ENCODE measurements around the gene SERINC2. TPM values are rescaled to one million over a fixed set of nuclear protein-coding genes. Genes with fewer than 3 reads are reported as not detected.

The SERINC2 gene
- total RNA-seq, result 1 to 10 TPM in 1 of 2 donors, under 1 TPM in 1; 0.70 to 3.8 TPM

DNA sequence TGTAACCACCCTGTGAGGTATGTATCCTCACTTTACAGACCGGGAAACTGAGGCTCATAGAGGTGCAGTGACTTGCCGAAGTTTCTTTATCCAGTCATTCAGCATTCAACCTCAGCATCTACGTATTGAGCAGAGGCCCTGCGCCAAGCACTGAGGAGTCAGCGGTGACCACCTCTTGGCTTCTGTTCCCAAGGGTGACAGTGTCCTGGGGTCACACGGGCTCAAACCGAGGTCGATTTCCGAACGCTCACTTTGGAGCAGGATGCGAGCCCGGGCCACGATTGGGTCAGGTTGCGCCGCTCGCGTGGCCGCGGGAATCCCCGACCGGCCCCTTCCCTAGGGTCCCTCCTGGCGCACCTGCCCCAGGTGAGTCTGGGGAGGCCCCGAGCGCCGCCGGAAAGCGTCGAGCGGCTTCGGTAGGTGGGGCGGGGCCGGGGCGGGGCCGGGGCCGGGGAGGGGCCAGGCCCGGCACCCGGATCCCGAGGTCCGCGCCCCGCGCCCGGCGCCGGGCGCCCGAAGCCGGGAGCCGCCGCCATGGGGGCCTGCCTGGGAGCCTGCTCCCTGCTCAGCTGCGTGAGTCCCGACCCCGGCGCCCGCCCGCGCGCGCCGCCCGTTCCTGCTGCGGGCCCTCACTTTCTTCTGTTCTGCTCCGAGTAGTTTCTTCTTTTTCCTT lies at the start of gene SERINC2:
SERINC2 (plus strand) TSS at position 482 of the 673 bp plus-strand sequence; CDS start at position 535, 53 bp downstream.
- no peak for DNase-seq (ENCODE audit: low spot score)
- peak within 1 kb of the TSS; percentile 64 to 72 for H3K4me3 ChIP-seq
- H3K27ac ChIP-seq, result peak within 1 kb of the TSS; percentile 57 to 66
- H3K36me3 ChIP-seq, result no peaks in the 10 kb centered on the region
- H3K27me3 ChIP-seq, result no peaks in the 10 kb centered on the region
- TF ChIP-seq, protein P1, sequence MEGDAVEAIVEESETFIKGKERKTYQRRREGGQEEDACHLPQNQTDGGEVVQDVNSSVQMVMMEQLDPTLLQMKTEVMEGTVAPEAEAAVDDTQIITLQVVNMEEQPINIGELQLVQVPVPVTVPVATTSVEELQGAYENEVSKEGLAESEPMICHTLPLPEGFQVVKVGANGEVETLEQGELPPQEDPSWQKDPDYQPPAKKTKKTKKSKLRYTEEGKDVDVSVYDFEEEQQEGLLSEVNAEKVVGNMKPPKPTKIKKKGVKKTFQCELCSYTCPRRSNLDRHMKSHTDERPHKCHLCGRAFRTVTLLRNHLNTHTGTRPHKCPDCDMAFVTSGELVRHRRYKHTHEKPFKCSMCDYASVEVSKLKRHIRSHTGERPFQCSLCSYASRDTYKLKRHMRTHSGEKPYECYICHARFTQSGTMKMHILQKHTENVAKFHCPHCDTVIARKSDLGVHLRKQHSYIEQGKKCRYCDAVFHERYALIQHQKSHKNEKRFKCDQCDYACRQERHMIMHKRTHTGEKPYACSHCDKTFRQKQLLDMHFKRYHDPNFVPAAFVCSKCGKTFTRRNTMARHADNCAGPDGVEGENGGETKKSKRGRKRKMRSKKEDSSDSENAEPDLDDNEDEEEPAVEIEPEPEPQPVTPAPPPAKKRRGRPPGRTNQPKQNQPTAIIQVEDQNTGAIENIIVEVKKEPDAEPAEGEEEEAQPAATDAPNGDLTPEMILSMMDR (IDR thresholded peaks at IDR 0.05), result no peak
- H3K9me3 ChIP-seq, result no peaks in the 10 kb centered on the region
- H3K4me1 ChIP-seq, result peaks cover 0 to 15% of the 10 kb centered on the region in 2 donors

DNA sequence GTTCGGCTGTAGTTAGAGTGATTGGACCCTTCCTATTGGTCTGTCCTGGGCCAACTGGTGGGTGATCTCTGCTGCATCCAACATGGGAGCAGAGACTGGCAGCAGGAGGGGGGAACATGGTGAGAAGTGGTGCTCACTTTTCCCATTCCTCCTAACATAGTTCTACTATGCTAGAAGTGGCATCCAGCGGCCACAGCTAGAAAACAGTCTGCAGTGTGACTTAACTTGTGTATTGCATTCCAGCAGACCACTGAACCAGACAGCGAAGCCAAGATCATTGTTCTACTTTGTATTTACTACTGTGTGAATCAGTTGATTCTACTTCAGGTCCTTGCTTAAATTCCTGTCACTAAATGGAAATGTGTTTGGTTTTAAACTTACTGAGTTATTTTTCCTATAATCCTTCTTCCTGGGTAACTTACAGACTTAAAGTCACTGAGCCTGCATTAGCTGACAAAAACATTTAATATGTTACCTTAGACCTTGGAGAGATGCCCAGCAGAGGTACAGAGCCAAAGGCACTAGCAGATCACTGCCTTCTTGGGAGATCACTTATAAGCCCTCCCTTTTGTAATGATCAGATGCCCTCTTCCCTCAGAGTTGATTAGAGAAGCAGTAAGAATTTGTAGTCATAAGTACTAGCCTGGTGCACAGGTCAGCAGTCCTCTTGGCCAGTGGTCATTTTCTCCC lies 48.3 kb upstream of the SERINC2 start:
- H3K27me3 ChIP-seq, result no peaks in the 10 kb centered on the region
- H3K4me3 ChIP-seq, result no peak overlapping the region
- peaks cover 77% of the 10 kb centered on the region for H3K36me3 ChIP-seq
- TF ChIP-seq, protein P1 (IDR thresholded peaks at IDR 0.05), result no peak
- peak overlapping the region; percentile 1 to 29 for H3K27ac ChIP-seq
- DNase-seq (ENCODE audit: low spot score), result no peak
- peaks cover 0 to 11% of the 10 kb centered on the region in 2 donors for H3K4me1 ChIP-seq
- H3K9me3 ChIP-seq, result no peaks in the 10 kb centered on the region

DNA sequence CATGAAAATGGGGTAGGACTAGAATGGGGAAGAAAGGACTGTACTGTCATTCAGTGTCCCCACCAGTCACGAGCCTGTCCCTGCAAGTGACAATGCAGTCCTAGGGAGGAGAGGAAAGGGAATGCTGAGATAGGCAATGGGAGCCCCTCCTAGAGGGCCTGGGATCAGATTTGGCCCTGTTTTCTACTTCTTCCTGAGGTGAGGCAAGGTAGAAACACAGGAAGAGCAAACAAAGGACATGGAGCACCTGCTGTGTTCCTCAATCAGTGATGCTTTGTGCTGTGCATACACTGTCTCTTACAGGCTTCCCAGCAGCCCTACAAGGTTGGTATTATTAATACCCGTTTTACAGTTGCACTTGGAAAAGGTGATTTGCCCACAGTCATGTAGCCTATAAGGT lies 46.2 kb upstream of the SERINC2 start:
- peak overlapping the region; percentile 89 to 93 for H3K27ac ChIP-seq
- no peaks in the 10 kb centered on the region for H3K27me3 ChIP-seq
- no peaks in the 10 kb centered on the region for H3K9me3 ChIP-seq
- peaks cover 87% of the 10 kb centered on the region for H3K36me3 ChIP-seq
- H3K4me1 ChIP-seq, result peaks cover 0 to 11% of the 10 kb centered on the region in 2 donors
- no peak for DNase-seq (ENCODE audit: low spot score)
- H3K4me3 ChIP-seq, result no peak overlapping the region
- TF ChIP-seq, protein P1 (IDR thresholded peaks at IDR 0.05), result no peak

DNA sequence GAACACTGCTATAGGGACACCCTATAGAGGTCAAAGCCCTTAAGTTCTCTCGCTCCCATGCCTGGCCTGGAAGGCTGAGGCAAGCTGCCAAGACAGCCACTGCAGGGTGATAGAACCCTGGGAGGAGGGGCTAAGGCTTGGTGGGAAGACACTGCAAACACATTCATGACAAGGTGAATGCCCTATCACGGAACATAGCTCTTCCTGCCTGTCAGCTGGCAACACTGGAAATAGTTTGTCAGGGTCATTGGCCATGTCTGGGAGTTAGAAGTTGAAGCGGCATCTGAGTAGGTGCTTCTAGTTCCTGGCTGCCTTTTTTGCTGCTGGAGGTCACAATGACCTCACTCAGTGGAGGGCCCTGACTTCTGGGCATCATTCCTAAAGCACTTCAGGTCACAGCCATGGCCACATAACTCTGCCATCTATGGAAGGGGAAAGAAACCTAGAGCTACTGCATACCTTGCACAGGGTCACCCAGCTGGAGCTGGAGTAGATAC lies 44.4 kb upstream of the SERINC2 start:
- Histone ChIP-seq H3K36me3 (peaks cover 85% of the 10 kb centered on the region), H3K9me3 (no peaks in the 10 kb centered on the region), H3K4me3 (peak overlapping the region; percentile 58 to 59), H3K4me1 (peaks cover 0 to 22% of the 10 kb centered on the region in 2 donors), H3K27ac (peak overlapping the region; percentile 89 to 93), H3K27me3 (no peaks in the 10 kb centered on the region)
- no peak for DNase-seq (ENCODE audit: low spot score)
- TF ChIP-seq, protein P1 (IDR thresholded peaks at IDR 0.05), result no peak

DNA sequence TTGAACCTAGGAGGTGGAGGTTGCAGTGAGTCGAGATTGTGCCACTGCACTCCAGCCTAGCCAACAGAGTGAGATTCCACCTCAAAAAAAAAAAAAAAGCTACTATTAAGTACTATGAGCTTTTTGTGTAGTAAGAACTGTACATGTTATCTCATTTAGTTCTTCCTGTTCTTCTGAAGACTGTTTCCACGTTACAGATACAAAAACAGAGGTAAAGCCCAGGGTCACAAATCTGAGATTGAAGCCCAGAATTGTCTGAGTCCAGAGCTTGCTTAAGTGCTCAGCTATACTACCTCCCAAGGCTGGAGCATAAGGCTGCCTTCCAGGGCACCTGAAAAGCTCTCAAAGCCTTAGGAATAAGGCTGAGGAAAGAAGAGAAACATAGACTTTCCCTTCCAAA lies 43.0 kb upstream of the SERINC2 start:
- Histone ChIP-seq H3K36me3 (peaks cover 71% of the 10 kb centered on the region), H3K27me3 (no peaks in the 10 kb centered on the region), H3K27ac (peak overlapping the region; percentile 89 to 93), H3K4me3 (peak overlapping the region; percentile 58 to 59), H3K9me3 (no peaks in the 10 kb centered on the region), H3K4me1 (peaks cover 0 to 36% of the 10 kb centered on the region in 2 donors)
- TF ChIP-seq, protein P1 (IDR thresholded peaks at IDR 0.05), result no peak
- DNase-seq (ENCODE audit: low spot score), result no peak

Data from right atrium auricular region (tissue), 2 donors.